ENCODE results near the gene C10orf105.

C10orf105 gene

DNA sequence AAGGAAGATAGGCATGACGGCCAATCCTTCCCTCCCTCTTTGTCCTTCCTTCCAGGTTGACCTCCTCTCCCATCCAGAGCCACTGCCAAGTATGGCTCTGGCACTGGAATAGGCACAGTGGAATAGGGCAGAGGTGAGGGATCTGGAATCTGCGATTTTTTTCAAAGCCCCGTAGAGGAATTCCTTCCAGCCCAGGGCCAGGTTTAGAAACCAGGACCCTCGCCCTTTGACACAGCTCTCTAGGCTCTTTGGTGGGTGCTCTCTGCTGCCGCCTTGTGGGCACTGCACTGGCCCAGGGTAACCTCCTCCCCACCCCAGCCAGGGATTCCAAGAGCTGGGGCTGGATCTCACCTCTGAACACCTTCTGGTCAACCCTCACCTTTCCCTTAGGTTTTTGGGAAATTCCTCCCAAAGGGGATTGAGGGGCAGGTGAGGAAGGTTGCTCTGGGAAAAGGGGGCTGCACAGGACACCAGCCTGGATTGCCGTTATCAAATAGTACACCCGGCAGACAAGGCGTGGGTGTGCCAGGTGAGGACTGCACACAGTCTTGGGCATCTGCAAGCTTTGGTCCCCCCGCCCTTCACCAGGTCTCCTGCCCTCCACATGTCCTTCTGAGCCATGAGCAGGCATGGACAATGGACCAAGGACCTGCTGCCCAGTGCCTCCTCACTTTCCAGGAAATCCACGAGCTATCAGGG lies 22.8 kb downstream of the C10orf105 start:
- DNase-seq = peak; percentile 55

DNA sequence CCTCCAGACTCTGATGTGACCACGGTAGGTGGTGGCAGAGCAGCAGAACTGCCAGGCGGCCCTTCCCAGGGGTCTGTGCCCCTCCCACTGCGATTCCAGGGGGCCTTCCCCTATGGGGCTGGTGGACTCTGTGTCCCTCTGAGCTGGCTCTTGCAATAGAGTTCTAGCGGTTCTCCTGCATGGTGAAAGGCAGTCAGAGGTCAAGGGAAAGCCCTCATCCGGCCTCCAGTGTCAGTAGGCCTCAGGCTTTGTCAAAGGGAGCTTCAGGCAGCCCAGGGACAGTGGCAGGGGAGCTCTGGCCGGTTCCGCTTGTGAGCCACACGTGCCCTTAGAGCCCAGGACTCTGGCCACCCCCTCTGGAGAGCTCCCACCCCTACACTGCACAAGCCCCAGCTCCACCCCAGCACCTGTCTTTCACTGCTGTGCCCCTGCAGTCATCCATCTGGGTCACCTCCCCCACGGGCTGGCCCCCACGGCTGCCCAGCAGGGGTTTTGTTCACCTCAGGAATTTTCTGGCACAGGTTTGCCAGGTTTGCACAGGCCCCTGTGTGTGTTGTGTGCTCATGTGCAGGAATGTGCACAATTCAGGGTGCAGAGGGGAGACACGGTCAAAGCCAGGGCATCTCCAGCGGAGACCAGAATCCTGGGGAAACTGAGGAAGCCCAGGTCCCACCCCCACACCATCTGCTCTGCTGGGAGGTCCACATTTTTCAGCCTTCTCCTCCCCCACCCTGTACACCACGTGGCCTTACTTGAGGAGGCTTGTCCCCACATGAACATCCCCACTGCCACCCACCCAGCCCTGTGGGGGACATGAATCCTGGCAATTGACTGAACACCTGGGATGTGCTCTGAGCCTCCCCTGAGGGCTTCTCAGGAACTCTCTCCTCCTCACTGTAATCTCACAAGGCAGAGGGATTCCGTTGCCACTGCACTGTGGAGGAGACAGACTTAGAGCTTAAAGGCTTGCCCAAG lies 23.8 kb downstream of the C10orf105 start:
- no peak for DNase-seq

DNA sequence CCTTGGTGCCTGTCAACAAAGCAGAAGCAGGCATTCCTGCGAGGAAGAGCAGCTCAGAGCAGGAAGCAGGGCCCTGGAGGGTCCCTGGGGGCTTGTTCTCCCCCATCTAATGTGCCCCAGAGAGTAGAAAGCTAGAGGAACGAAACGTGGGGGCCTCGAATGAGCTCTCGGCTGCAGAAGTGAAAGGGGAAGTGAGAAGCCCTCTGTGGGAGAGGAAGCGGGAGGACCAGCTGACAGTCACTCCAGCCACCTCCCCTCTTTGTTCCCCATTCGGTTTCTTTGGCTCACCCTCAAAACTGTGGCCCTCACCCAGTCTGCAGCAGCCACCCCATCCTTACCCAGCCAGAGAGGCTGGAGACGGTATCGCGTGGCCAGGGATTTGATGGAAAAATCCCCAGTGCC lies 25.0 kb downstream of the C10orf105 start:
- DNase-seq = peak; percentile 75

DNA sequence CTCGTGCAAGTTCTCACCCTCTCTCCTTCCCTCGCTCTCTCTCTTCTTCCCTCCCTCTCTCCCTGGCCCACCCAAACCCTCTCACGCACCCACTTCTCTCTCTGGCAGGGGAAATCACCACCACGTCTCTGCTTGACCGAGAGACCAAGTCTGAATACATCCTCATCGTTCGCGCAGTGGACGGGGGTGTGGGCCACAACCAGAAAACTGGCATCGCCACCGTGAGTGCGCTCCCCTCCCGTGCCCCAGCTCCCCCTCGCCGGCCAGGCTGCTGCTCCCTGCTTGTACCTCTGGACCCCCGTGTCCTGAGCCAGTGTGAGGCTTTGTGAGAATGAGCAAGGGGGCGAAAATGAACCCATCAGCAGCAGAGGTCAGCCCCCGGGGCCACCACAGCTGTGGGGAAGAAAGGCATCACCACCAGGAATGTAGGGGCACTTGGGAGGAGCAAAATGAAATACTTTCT lies 25.5 kb downstream of the C10orf105 start:
- no peak for DNase-seq

DNA sequence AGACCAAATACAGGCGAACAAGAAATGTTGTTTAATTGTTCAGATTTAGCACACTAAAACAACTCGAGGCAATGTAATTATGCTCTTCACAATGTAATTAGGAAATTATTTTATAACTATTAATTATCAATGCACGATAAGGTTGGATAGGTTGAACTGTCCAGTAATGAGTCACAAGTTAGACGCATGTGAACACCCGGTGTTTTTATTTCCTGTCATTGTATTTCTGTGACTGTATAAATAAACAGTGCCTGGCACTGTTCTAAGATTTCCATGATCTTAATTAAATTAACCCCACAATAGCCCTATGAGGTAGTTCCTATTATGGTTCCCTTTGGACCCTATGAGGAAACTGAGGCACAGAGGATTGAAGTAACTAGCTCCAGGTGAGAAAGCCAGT lies 26.2 kb downstream of the C10orf105 start:
- DNase-seq = no peak

DNA sequence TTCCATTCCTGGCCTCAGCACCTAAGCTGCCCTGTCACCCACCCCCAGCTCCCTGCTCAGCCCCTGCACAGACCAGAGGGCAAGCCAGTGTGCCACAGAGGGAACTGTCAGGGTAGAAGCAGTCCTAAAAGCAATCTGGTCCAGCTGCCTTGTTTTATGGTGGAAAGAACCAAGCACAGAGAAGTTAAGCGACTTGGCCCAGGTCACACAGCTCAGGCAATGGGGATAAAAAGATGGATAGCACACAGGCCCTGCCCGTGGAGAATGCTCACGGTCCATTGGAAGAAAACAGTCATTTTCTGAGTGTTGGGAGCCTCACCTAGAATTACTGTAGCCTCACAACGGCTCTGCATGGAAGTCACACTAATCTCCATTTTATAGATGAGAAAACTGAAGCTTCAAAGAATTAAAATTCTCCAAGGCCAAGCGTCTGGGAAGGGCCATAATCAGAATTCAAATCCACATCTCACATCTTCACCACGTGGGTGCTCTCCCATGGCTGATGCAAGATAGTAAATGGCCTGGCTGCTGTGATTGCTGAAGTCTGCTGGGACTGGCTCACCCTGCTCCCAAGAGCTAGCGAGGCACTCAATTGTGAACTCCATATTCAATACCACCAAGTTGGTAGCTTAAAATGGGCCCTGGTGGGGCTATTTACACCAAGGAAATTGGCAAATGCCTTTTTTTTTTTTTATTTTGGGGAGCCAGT lies 26.8 kb downstream of the C10orf105 start:
- DNase-seq = no peak

DNA sequence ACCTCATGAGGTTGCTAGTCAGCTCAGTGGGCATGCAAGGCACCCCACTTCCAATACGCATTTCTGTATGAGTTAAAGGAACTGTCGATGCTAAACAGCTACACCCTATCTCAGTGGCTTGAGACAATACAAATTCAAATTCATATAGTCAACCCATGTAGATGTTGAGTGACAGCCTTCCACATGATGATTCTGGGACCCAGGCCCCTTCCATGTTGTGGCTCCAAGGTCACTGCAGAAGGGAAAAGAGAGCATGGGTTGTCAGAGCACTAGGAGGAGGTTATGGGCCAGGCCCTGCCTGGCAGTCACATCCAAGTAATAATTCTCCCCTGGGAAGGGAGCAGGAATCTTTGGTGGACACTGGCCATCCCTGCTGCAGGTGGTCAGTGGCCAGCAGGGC lies 28.2 kb downstream of the C10orf105 start:
- DNase-seq = no peak

DNA sequence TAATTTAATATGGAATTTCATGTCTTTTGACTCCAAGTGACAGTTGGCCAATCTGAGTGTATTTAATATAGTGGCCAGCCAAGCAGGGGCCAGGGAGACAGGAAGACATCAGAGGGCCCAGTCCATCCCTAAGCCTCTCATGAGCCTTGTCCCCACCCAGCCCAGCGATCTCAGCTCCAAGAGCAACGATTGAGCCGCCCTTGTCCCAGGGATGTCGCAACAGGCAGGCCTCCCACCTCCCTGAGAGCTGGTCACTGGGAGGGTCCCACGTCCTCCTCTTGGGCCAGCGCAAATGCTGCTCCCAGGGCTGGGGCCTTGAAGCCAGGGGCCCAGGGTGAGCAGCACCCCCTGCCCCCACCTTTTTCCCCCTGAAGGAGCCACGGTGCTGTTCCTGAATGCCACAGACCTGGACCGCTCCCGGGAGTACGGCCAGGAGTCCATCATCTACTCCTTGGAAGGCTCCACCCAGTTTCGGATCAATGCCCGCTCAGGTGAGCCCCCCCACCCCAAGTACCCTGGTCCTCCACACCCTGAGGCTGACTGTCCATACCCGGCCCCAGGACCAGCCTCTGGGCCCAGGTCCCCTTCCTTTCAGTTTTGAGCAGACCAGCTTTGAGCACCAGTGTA lies 29.4 kb downstream of the C10orf105 start:
- no peak for DNase-seq

DNA sequence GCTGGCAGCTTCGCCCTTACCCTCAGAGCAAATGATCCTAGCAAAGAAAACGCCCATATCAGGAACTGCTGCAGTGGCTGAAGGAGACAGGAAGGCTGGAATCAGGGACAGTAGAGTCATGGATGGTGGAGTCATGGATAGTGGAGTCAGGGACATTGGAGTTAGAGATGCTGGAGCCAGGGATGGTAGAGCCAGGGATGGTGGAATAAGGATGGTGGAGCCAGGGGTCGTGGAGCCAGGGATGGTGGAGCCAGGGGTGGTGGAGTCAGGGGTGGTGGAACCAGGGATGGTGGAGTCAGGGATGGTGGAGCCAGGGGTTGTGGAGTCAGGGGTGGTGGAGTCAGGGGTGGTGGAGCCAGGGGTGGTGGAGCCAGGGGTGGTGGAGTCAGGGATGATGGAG lies 31.3 kb downstream of the C10orf105 start:
- no peak for DNase-seq

DNA sequence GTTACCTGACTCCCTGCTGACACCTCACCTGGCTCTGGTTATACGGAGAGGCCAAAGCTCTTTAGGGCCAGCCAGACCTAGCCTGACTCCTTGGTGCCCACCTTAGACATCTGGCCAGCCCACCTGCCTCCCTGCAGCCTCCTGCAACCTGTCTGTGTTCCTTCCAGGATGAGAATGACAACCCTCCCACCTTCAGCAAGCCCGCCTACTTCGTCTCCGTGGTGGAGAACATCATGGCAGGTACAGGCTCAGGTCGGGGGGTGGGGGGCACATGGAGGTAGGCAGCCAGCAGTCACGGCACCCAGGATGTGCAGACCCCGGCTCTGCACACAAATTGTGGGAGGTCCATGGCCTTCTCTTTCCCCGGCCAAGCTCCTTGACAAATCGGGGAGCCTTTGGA lies 32.1 kb downstream of the C10orf105 start:
- no peak for DNase-seq

DNA sequence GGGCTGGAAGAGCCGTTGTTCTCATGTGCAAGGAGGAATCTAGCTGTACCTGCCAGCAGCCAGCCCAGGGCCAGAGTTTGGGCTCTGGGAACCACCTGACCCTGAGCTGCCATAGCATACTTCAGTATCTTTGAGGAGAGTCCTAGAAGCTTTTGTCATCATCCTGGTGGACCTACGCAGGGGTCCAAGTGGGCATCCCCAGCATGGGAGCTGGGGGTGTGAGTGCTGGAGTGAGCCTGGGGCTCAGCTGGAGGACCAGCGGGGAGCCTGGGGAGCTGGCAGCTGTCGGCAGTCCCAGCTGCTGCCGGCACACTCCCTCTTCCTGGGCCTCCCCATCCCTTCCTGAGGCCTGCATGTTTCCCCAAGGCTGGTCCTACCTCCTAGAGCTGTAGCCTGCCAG lies 32.5 kb downstream of the C10orf105 start:
- DNase-seq = no peak

DNA sequence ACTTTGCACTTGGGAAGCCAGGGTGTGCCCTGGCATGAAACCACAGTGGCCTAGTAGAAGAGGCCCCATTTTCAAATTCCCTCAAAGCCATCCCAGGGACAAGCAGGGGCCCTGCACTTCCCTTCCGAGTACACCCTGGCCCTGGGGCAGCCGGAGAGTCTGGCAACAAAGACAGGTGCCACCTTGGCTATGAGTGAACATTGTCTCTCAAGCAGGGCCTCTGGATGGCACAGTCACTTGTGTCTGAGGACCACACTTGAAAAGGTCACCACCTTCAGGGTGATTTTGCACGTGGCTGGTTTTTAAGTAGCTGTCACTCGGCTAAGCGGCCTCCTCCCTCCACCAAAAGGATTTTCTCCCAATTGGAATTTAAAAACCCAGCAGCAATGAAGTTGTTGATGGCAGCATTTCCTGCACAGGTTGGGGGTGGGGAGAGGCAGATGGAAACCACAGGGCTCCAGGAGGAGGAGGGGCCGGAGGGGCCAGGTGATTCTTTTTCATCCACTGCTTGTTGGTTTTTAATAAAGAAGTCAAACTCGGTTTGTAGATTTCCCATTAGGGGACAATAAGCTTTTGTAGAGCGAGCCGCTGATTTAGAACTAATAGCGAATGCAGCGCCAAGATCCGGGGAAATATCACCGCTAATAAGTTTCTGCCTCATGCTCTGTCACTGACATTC lies 33.9 kb downstream of the C10orf105 start:
- no peak for DNase-seq

DNA sequence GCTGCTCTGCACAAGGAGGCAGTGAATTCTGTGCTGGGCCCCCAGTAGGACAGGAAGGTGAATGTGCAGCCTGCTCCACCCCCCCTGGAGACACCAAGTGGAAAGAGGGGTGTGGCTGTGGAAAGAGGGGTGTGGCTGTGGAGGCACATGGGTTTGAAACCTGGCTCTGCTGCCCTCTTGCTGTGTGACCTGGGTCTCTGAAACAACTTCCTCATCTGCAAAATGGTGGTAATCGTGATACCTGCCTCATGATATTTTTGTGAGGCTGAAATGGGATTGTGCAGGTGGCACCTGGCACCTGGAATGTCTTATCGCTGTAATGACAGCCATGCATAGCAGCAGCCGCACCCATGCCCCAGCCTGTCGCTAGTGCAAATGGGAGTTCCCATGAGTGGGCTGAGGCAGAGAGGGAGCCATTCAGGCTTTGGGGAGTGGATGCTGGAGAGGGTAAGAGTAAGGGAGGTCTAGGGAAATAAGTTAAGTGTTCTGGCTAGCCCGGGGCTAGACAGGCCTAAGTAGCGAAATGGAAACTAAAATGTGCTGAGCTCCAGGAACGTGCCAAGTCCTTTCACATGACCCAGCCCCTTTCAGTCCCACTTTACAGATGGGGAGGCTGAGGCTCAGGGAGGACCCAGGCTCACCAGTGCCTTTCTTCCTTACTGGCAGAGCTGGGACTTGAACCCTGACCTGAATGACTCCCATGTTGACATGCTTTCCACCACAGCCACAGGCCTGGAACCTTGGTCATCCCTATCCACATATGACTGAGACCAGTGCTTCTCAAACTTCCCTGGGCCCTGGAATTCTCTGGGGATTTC lies 35.0 kb downstream of the C10orf105 start:
- no peak for DNase-seq

DNA sequence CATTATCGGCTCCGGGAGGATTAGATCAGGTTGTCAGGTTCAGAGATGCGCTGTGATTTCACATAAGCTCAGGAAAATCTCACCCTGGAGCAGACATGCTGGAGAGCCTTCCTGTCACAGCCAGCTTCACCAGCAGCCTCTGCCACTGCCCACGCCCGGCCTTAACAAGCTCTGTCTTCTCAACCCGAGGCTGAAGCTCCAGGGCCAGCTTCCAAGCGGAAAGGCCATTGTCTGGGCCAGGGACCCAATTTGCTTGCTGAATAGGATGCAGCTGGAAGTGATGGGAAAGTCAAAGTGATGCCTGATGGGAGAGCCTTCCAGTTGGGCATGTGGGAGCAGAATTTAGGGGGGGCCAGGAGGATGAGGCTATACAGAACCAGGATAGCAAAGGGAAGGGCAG lies 36.3 kb downstream of the C10orf105 start:
- no peak for DNase-seq

DNA sequence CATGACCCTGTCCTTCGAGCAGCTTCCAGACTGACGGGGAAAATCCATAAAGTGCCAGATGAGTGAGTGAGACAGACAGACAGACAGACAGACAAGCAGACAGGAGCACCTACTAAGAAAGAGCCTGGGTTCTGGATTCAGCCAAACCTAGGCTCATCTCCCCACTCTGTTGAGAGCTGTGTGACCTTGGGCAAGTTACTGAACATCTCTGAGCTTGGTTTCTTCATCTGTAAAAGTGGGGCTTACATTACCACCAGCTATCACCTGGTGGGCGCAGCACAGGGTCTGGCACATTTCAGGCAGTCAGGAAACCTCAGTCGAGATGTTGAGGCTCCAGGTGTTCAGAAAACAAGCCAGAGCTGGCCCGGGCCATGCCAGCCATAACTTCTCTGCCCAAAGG lies 37.6 kb downstream of the C10orf105 start:
- DNase-seq = no peak

DNA sequence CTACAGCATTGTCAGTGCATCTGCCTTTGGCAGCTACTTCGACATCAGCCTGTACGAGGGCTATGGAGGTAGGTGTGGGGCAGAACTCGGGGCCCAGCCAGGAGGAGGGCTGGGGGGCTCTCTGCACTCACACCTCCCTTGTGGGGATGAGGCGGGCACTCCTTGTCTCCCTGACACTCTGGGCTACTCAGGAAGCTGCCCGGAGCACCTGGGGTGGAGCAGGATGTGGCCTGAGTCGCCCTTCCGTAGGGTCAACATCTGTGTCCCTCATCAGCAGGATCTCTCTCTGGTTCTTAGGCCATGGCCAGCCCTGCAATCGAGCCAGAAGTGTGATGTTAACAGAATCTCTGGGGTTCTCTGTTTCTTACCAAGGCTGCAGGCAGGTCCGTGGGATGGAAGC lies 40.2 kb downstream of the C10orf105 start:
- DNase-seq = no peak

DNA sequence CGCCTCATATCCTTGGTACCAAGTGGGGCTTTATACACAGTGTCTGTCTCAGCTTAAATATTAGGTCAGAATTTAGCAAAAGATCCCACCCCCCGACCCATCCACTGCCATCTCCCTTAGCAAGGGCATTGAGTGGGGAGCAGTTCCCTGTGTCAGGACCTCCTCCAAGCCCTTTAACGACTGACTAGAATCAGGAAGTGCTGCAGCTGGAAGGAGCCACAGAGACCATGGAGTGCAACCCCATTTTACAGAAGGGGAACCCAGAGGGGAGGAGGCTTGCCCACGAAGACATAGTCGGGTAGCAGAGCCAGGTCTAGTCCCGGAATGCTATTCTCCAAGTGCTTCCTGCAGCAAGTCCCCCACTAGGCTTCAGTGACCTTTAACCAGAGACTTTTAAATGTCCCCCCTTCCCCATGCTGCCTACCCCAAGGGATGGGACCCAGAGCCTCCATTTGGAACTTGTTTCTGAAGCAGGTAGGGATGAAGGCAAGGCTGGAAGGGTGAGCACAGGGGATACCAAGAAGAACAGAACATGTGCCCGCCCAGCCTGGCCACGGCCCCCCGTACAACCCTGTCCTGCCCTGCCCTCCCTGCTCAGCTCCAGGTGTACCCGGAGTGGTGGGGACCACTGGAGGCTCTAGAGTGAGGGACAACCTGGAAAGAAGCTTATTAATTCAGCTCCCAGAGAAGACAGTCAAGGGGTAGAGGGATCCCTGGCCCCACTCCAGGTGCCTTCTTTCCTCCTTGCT lies 41.3 kb downstream of the C10orf105 start:
- DNase-seq = no peak

DNA sequence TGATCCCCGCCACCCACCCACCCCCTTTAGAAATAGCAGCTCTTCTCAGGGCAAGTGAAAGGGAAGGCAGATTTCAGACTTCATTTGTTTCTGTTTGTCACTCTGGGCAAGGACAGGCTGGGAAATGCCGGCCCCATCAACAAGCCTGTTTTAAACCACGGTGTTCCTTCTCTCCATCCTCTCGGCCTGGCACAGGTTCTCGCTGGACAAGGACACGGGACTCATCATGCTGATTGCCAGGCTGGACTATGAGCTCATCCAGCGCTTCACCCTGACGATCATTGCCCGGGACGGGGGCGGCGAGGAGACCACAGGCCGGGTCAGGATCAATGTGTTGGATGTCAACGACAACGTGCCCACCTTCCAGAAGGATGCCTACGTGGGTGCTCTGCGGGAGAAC lies 42.3 kb downstream of the C10orf105 start:
- DNase-seq = no peak

DNA sequence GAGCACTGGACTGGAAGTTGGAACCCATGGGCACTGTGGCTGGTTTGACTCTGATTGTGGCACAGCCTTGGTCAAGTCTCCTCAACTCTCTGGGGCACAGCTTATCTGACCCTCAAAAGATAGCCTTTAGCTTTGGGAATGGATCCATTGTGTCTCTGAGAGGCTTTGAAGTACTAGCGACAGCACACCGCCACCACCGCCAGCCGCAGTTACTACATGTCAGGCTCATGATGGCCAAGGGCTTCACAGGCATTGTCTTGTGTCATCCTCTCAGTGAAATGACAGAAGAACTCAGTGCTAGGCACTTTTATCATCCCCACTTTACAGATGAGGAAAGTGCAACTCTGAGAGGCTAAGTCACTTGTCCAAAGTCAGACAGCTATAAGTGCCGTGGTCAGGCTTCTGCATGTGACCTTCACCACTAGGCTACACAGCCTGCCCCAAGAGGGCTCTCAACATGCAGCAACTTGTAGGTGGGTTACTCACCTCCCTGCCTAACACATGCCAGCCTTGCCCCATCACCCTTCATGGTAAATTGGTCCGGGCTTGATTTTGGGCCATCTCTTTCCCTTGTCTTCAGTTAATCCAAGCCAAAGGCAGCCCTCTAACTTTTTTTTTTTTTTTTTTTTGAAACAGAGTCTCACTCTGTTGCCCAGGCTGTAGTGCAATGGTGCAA lies 44.1 kb downstream of the C10orf105 start:
- DNase-seq = no peak
